Neural progenitor cell (in vitro differentiated cells): ENCODE measurements around the gene NLK.

ENCODE experiments used
- CTCF ChIP-seq: fragments of 200-600 bp; sonication (generic); IDR thresholded peaks from 2 replicates; pipeline ENCODE4 v1.5.1; 2017; ENCODE audit warnings: antibody characterized with exemption, mild to moderate bottlenecking
- EZH2 ChIP-seq: fragments of 200-600 bp; sonication (generic); IDR thresholded peaks from 2 replicates; pipeline ENCODE4 v1.6.1; 2017; ENCODE audit warnings: antibody characterized with exemption, mild to moderate bottlenecking, moderate library complexity

- no peak for TF ChIP-seq CTCF
- TF ChIP-seq EZH2 = no peak
Observed at GRCh38 chr17:28041068-28041843, 1.2 kb upstream of the NLK start.
